NOMO-1 treated with dmso at 0.1 percent for 144 hours (cell line): ENCODE measurements around the gene PREX1.

Experiments used
- DNase-seq: peaks from one replicate; lab custom pipeline; 2025; ENCODE audit not compliant: unreplicated experiment; lab: John Stamatoyannopoulos, UW

PREX1 gene

GRCh38 chr20:48722002-48722731 lies 105.6 kb downstream of the PREX1 start:
- DNase-seq = peak; percentile 81

- DNase-seq = no peak
Observed at GRCh38 chr20:48721324-48722001, 106.3 kb downstream of the PREX1 start.

- no peak for DNase-seq
Observed at GRCh38 chr20:48720256-48720985, 107.4 kb downstream of the PREX1 start.

- no peak for DNase-seq
Observed at GRCh38 chr20:48719598-48720255, 108.1 kb downstream of the PREX1 start.

GRCh38 chr20:48718786-48719578 lies 108.8 kb downstream of the PREX1 start:
- no peak for DNase-seq

- DNase-seq = no peak
Observed at GRCh38 chr20:48717680-48718223, 110.0 kb downstream of the PREX1 start.

- DNase-seq = no peak
Observed at GRCh38 chr20:48717095-48717672, 110.6 kb downstream of the PREX1 start.

- no peak for DNase-seq
Observed at GRCh38 chr20:48716541-48716940, 111.3 kb downstream of the PREX1 start.

GRCh38 chr20:48716086-48716485 lies 111.7 kb downstream of the PREX1 start:
- no peak for DNase-seq

GRCh38 chr20:48714764-48715163 lies 113.0 kb downstream of the PREX1 start:
- no peak for DNase-seq

- DNase-seq = no peak
Observed at GRCh38 chr20:48711696-48712464, 115.9 kb downstream of the PREX1 start.

GRCh38 chr20:48711044-48711428 lies 116.8 kb downstream of the PREX1 start:
- DNase-seq = no peak

GRCh38 chr20:48710341-48711043 lies 117.3 kb downstream of the PREX1 start:
- no peak for DNase-seq

- no peak for DNase-seq
Observed at GRCh38 chr20:48709744-48710143, 118.1 kb downstream of the PREX1 start.

- DNase-seq = no peak
Observed at GRCh38 chr20:48709058-48709691, 118.6 kb downstream of the PREX1 start.

- DNase-seq = no peak
Observed at GRCh38 chr20:48708630-48709029, 119.2 kb downstream of the PREX1 start.

GRCh38 chr20:48708116-48708515 lies 119.7 kb downstream of the PREX1 start:
- no peak for DNase-seq

- no peak for DNase-seq
Observed at GRCh38 chr20:48706710-48707365, 121.0 kb downstream of the PREX1 start.
